IPS-11a (cell line): ENCODE measurements around the gene TRAPPC2.
"Not testable (repeated sequence)": the region's sequence is repeated elsewhere in the genome, so short reads cannot be mapped to it uniquely, and the experiment has no call there.

Experiments
- H3K4me3 ChIP-seq: one replicate; pipeline ENCODE4 v1.5.1; 2013; ENCODE audit warnings: low read depth, low read length, control low read depth

The TRAPPC2 gene

DNA sequence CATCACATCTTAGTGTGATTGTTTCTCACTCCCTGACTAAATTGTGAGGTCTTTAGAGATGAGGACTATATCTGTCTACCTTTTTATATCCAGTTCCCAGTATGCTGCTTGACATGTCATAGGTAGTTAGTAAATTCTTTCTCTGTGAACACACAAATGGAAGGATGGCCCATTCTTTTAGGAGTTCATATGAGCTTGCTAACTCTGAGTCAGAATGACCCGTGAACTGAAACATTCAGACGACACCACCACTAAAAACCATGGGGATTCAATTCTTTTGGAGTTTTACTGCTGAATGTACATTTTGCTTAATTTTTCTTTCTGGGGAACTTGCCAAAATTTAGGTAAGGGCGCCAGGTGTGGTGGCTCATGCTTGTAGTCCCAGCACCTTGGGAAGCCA is 14.1 kb upstream of the TRAPPC2 start:
- H3K4me3 ChIP-seq: no peak overlapping the region

DNA sequence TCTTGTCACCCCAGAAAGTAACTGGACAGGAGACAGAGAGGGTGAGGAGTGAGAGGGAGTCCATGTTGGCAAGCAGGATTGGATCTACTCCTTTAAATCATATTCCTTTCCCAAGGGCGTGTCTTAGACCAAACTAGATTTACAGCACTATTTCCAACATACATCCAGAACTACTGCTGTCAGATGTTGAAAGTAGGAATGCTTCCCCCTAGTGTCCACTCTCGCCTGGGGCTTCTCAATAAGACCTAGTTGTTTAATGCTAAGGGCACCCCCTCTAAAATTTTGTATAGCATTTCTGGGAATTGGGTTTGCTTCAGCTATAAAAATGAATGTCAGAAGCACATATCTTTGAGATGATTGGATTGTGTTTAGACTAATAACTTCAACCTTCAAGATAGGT is 13.4 kb upstream of the TRAPPC2 start:
- H3K4me3 ChIP-seq: no peak overlapping the region

DNA sequence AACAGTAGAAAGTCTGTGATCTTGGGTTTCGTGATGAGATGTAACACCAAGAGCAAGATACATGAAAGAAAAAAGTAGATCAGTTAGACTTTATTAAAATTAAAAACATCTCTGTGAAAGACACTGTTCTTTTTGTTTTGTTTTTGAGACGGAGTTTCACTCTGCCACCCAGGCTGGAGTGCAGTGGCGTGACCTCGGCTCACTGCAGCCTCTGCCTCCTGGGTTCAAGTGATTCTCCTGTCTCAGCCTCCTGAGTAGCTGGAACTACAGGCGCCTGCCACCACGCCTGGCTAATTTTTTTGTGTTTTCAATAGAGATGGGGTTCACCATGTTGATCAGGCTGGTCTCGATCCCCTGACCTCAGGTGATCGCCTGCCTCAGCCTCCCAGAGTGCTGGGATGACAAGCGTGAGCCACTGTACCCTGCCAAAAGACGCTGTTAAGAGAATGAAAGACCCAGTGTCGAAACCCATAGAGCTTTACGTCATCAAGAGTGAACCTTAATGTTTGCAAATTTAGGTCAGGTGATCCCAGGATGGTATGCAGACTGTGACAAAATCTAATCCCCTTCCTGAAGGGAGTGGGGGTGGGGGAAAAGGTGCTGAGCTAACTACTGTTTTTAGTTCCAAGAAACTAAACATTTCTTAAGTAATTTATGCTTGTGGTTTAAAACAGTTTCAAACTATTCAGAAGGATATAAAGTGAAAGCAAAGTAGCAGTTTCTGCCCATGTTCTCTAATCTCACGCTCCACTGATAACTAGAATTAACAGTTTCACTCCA is 8.2 kb upstream of the TRAPPC2 start:
- no peak overlapping the region for H3K4me3 ChIP-seq

DNA sequence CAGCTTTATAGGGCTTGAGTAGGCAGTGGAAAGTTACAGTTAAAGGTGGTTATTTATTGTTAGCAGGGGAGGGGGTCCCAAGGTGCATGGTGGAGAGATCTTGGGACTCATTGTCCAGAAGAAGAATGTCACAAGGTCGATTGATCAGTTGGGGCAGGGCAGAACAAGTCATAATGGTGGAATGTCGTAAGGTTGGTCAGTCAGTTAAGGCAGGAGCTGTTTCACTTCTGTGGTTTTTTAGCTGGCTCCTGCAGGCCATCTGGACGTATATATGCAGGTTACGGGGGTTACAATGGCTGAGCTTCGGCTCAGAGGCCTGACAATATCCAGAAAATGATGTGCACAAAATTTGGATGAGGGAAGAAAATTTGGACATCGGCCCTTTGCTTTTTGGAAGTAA is 7.3 kb upstream of the TRAPPC2 start:
- no peak overlapping the region for H3K4me3 ChIP-seq

DNA sequence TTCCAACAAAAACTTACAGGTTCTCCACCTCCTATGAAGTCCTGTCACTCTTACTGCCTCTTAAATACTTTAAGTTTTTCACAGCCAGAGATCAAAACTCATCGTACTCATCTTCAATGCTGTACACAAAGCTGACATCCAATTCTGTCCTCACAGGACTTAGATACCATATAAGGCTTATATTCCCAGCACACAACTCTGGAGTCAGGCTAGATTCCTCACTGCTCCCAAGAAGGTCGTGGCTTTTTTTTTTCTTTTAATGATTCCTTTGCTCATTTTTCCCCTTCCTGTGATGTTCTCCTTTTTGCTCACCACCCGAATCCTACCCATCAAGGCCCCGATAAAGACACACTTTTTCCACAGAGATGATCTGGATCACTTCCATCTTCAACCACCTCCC is 914 bp downstream of the TRAPPC2 start:
- peak overlapping the region; percentile 74 for H3K4me3 ChIP-seq

DNA sequence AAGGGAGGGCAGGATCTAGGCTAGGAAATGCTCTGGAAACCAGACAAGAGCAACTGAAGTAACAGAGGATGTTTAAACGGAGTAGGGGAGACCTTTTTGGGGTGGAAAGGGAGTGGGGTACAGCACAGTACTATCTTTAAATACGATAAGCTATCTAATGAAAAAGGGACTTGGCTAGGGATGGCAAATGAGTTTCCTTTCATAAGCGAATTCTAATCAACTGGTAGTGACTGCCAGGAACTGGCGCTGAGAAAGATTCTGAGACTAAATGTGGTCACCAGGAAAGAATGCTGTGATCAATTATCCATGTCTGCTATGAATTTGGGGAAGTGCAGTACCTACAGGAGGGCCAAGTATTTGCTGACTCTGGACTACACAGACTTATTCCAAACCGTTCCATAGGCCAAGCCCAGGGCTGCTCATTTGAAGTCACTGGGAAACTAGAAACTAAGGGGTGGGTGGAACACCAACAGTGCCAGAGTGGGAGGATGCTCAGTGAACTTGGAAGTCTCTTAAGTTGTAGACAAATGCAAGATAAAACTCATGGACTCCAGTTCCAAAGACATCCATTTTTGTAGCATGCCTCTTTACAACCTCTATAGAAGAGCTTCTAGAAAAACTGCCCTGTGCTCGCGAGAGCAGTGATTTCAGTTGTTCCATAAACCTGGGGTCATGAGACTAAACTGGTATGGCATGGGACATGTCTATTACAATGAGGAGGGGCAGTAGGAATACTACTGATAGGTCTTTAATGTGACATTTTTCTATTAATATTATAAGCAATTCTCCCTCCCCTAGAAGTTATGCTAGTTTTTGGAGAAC is 2.0 kb downstream of the TRAPPC2 start:
- no peak overlapping the region for H3K4me3 ChIP-seq

DNA sequence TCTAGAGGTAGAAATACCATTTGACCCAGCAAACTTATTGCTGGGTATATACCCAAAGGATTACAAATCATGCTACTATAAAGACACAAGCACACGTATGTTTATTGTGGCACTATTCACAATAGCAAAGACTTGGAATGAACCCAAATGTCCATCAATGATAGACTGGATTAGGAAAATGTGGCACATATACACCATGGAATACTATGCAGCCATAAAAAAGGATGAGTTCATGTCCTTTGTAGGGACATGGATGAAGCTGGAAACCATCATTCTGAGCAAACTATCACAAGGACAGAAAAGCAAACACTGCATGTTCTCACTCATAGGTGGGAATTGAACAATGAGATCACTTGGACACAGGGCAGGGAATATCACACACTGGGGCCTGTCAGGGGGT is 3.9 kb downstream of the TRAPPC2 start:
- H3K4me3 ChIP-seq: not testable (repeated sequence)

DNA sequence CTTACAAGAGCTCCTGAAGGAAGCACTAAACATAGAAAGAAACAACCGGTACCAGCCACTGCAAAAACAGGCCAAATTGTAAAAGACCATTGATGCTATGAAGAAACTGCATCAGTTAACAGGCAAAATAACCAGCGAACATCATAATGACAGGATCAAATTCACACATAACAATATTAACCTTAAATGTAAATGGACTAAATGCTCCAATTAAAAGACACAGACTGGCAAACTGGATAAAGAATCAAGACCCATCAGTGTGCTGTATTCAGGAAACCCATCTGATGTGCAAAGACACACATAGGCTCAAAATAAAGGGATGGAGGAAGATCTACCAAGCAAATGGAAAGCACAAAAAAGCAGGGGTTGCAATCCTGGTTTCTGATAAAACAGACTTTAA is 7.8 kb downstream of the TRAPPC2 start:
- H3K4me3 ChIP-seq: not testable (repeated sequence)

DNA sequence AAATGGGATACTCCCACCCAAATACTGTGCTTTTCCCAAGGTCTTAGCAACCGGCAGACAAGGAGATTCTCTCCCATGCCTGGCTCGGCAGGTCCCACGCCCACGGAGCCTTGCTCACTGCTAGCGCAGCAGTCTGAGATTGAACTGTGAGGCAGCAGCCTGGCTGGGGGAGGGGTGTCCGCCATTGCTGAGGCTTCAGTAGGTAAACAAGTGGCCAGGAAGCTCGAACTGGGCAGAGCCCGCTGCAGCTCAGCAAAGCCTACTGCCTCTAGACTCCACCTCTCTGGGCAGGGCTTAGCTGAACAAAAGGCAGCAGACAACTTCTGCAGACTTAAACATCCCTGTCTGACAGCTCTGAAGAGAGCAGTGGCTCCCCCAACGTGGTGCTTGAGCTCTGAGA is 9.5 kb downstream of the TRAPPC2 start:
- not testable (repeated sequence) for H3K4me3 ChIP-seq

DNA sequence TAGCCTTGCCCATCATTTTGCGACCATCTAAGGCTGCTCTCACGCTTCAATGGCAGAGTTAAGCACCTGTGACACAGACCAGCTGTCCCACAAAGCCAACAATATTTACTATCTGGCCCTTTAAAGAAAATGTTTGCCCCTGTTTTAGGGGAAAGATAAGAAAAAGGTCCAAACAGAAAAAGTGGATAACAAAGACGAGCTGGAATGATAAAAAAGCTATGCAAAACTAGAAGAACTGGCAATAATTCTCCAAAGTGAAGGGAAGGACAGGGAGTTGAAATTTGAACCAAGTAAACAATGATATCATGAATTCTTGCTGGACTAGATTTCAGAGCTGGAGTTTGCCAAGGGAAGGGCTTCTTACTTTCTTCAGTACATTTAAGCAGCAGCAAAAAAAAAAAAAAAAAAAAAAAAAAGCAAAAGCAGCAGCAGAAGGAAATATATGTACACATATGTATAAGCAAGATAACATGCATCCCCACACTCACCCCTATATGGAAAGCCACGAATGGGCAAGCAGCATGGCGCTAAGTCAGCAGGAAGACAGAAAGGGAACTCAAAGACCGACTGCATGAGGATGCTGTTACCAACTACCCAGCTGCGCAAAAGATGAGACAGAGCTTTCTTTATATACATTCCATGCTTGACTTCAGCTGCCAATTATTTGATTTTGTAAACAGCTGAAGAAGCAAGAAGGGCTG is 12.5 kb downstream of the TRAPPC2 start:
- no peak overlapping the region for H3K4me3 ChIP-seq

DNA sequence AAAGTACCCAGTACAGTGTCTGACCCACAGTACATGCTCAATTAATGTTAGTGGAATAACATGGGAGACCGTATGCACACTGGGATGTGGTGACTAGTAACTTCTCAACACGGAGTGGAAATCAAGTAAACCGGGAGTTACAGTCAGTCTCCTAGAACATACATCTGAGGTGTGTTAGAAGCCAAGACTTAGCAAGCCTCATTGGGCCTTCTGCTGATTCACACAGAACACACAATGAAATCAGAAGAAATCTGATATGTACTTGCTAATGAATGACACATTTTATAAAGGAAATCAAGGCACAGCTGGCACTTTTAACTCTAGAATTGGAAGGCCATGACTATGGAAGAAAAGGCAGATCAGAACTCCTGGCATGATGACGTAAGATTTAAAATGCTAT is 13.0 kb downstream of the TRAPPC2 start:
- no peak overlapping the region for H3K4me3 ChIP-seq

DNA sequence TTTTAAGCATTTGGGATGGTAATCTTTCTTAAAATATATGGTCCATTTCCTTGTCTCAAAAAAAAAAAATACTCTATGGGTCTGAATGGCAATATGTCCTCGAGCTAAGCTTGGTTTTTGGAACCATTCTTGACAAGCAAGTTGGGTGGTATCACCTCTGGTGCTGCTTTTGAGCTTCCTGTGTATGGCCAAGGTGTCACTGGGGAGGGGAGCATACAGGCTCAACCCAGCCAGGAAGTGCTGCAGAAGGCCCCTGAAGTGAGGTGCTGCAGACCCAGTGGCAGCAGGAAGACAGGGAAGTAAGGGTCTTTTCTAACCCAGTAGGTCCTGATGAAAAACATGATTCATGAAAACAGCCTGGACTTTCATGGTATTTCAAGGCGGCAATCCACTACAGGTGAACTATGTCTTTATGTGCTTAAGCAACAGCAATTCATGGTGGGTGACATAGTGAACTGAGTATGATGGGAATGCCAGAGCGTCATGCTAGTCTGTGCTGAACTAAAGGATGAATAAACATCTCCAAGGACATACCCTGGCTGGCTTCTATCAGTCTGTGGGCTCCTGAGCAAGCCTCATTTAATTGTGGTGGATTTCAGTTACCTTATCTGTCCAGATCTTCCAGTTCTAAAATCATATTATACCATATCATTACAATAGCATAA is 15.1 kb downstream of the TRAPPC2 start:
- no peak overlapping the region for H3K4me3 ChIP-seq

DNA sequence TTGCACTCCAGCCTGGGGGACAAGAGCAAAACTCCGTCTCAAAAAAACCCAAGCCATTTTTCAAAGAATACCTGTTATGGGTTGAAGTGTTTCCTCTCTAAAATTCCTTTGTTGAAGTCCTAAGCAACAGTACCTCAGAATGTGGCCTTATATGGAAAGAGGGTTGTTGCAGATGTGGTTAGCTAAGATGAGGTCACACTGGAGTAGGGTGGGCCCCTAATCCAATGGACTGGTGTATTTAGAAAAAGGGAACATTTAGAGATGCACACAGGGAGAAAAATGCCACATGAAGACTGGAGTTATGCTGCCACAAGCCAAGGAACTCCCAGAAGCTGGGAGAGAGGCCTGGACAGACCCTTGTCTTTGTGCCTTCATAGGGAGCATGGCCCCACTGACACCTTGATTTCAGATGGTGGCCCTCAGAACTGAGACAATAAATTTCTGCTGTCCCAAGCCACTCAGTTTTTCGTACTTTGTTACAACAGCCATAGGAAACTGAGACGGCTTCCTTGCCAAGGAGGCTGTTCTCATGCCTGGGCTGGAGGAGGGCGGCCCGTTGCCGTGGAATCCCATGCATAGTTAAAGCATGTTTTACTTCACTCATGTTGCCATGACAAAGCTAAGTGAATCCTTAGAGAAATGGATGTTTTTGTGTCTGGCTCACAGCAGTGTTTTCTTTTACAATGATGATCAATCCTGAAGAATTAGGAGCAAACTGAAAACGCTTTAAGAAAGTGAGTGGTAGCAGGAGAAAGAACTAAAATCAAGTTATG is 16.5 kb downstream of the TRAPPC2 start:
- H3K4me3 ChIP-seq: no peak overlapping the region

DNA sequence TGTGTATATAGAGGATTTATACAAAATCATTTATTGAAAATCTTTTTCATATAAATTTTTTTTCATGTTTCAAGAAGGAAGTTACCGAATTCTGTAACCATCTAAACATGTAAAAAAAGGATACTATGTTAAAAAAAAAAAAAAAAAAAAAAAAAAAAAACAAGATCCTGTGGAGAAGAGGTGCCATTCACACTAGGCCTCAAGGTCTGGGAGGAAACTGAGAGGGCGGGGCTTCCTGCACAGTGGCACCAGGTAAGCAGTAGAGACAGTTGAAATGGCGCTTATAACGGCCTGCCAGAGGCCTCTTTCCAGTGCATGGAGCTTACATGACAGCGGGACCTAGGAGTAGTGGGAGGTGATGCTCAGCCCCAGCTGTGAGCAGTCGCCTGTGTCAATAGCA is 17.5 kb downstream of the TRAPPC2 start:
- no peak overlapping the region for H3K4me3 ChIP-seq

DNA sequence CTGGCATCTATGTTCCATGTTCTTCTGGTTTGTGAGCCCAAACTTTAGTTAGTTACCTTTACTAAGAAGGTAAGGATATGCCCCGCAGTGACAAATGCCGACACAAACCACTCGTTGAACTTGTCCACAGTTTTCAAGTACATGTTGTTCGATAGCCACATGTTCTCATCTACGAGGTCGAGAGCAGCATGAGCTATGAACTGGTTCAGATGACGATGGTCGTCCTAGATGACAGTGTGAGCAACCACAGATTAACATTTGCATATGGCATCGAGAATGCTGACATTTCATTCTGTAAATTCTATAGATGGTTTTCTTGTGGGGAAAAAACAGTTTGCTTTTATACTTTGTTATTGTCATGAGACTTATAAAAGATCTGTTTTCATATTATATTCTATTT is 18.0 kb downstream of the TRAPPC2 start:
- H3K4me3 ChIP-seq: no peak overlapping the region

DNA sequence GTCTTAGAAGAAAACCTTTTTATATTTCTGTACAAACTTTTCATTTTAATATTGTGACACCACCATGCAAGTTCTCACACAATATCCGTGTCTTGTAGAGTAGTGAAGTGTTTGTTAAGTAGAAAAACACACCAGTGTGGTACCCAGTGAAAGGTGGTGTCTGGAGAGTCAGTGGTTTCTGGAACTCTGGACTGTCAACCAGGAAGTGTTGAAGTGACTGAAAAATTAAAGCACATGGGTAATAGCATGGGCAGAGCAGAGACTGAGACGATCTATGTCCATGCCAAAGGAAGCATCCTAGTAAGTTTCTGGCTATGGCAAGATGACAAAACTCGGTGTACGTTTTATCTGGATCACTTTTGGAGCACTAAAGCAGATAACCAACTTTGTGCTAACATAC is 23.3 kb downstream of the TRAPPC2 start:
- H3K4me3 ChIP-seq: no peak overlapping the region

DNA sequence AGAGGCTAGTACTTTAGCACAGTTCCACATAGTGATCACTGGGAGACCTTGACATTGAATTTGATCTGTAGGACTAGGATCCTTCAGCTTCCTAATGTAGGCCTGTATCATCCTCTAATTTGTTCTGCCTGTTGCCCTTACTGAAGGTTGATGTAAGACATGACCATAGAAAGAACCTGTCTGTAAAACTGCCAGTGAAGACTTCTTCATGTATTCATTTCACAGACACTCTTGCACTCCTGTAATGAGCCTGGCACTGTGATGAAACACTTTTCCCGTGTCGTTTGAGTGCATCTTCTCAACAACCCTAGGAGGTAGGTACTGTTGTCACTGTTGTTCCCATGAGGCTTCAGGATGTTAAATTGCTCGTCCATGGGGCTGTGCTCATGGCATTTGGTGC is 30.8 kb downstream of the TRAPPC2 start:
- H3K4me3 ChIP-seq: no peak overlapping the region

DNA sequence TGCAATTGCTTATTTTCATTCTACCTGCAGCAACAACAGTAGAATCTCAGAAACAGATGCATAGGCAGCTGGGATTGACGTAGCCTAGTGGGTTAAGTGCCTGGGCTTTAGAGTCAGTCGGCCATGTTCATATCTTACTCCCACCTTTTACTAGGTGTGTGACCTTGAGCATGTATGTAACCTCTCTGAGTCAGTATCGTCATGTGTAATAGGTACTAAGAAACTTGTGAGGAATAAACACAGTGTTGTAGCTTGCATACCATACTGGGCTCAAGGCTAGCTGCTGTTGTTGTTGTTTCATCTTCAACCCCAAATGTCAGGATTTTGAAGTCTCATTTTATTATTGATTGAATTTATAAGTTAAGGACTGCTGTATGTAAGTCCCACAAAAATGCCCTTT is 31.3 kb downstream of the TRAPPC2 start:
- H3K4me3 ChIP-seq: no peak overlapping the region

DNA sequence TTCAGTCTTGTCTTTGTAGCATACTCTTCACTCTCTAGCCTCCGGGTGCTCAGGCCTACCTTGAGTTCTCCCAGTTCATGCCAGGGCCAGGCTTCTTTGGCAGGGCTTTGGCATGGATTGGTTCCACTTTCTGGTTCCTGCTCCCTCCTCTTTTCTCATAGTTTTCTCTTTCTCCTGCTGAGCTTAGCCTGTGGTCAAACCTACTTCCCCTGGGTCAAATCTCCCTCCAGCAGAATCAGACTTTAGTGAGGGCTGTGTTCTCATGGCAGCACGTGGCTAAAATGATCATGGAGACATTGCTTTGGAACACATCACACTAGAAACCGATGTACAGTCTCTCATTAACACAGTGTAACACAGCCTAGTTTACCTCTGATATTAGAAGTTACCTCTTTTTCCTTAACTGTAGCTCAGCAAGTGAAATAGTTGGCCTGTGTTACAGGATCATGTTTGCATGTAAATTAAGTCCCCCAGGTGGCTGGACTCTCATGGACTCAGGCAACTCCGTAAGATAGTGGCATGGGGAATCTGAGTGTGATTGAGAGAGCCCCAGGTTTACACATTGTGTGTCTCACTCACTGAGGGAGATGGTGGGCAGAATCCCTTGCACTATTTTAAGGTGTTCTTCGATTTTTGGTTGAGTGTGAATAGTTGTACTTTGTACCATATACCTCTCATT is 32.2 kb downstream of the TRAPPC2 start:
- H3K4me3 ChIP-seq: no peak overlapping the region

DNA sequence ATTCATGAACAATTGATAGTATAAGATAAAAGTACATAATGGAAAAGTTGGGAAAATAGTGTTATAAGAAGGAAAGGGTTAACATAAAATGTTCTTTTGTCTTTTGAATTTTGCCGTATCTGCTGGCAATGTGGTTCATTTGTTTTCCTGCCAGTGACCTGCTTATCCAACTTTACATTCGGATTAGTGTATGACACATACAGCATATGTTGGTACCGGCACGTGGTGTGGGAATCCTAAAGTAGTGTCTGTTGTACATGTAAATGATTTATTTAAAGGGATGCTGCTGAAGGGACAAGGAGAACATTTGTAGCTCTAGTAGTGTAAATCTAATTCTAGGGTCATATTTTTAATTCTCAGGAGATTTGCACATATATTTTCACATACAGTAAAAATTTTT is 34.0 kb downstream of the TRAPPC2 start:
- no peak overlapping the region for H3K4me3 ChIP-seq
